Measurements from ENCODE around the gene CPXM2. TPM values are rescaled to one million over a fixed set of nuclear protein-coding genes. Genes with fewer than 3 reads are reported as not detected.

The CPXM2 gene
- total and polyA plus RNA-seq, 9 of the 15 experiments (the other 6 are each of a cell fraction or from before 2014, with no cell fraction given) = not detected

DNA sequence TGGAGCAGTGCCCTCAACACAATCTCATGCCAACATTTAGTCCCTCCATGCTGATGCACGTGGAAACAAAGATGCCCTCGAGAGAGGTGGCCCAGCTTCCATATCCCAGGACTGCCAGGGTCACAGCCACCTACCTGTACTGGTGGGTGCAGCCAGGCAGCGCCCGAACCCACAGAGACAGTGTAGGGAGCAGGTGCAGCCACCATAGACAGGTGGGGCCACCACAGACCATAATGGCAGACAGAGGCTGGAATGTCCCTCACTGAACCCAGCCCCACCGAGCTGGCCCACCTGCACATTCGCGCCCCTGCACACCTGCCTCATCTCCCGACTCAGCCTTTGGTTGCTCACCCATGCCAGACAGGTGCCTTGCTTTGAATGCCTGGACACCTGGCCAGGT lies 18.3 kb upstream of the CPXM2 start:
- H3K9ac ChIP-seq (ENCODE audit: insufficient read depth in 1 of 2, low read depth in 2 of 2, low read length in 2 of 2) = no peak overlapping the region
- ChIA-PET POLR2A (no interaction called here), CTCF (ENCODE audit: low intra/inter-chr PET ratio) (no interaction called here)
- no peaks in the 10 kb centered on the region; a peak in 1 of 5 replicates for H3K4me1 ChIP-seq (replicated peaks in 1 of 2; ENCODE audit: control insufficient read depth in 2 of 2, insufficient read depth in 2 of 2, low read length in 2 of 2)
- H3K27me3 ChIP-seq (ENCODE audit: control insufficient read depth in 2 of 2, insufficient read depth in 2 of 2, low read length in 2 of 2) = peaks cover 0 to 9% of the 10 kb centered on the region in 2 experiments; a peak in 1 of 5 replicates
- DNase-seq (ENCODE audit: extremely low read depth in 1 of 4, low spot score in 3 of 4) = no peak
- H3K9me1 ChIP-seq (ENCODE audit: control insufficient read depth, insufficient read depth, low read length) = no peaks in the 10 kb centered on the region
- no peaks in the 10 kb centered on the region for H3K9me3 ChIP-seq (replicated peaks; ENCODE audit: control insufficient read depth, insufficient read depth, low read depth, low read length)
- FAIRE-seq = no peak
- H2AFZ ChIP-seq (ENCODE audit: low read depth, low read length) = no peak overlapping the region
- ATAC-seq = no peak
- no peaks in the 10 kb centered on the region for H3K36me3 ChIP-seq (ENCODE audit: control insufficient read depth, insufficient read depth, low read length)
- intact Hi-C loops (cut with micrococcal nuclease) = no loop called here
- H3K4me3 ChIP-seq = no peak overlapping the region
- in situ Hi-C loops (cut with MboI) = no loop called here
- BruUV-seq (replicated peaks) = no TSS peak
- 0% methylated on average over 6 of the region's 8 CpGs for WGBS (ENCODE audit: insufficient coverage, low coverage, missing lambda C conversion rate)
- H4K20me1 ChIP-seq (replicated peaks; ENCODE audit: control insufficient read depth, insufficient read depth, low read length) = no peaks in the 10 kb centered on the region
- H3K79me2 ChIP-seq (ENCODE audit: control insufficient read depth, insufficient read depth, low read length) = no peaks in the 10 kb centered on the region
- no peak for TF ChIP-seq ZNF780A (CRISPR knock-in tag; IDR thresholded peaks at IDR 0.05)
- no peak for TF ChIP-seq ZNF197 (CRISPR knock-in tag; IDR thresholded peaks at IDR 0.05; ENCODE audit: low read depth)
- no peak for TF ChIP-seq ZSCAN29 (IDR thresholded peaks at IDR 0.05)
- H3K4me2 ChIP-seq (ENCODE audit: insufficient read depth, low read length) = no peak overlapping the region
- H3K27ac ChIP-seq (ENCODE audit: extremely low read depth, low read depth, low read length) = no peak overlapping the region

DNA sequence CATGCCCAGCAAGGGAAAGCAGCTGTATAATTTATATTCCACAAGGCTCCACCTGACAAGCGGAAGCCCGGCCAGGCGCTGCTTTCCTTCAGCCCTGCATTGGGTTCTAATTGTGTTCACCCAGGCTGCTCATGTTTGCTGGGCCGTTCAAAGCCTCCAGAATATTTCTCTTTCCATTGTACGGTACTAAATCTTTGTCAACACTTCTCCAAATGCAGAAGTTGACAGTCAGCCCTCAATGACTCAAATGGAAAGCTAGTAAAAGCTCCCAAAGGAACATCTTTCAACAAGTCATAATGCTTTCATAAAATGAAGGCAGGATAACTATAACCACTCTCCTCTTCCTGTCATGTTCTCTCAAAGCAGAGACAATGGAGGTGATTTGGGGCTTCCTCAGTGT lies 17.8 kb upstream of the CPXM2 start:
- DNase-seq (ENCODE audit: extremely low read depth in 1 of 4, low spot score in 3 of 4) = no peak
- H3K9me3 ChIP-seq (replicated peaks; ENCODE audit: control insufficient read depth, insufficient read depth, low read depth, low read length) = no peaks in the 10 kb centered on the region
- no peaks in the 10 kb centered on the region for H3K36me3 ChIP-seq (ENCODE audit: control insufficient read depth, insufficient read depth, low read length)
- WGBS (ENCODE audit: insufficient coverage, low coverage, missing lambda C conversion rate) = 0% methylated on average over 5 of the region's 5 CpGs
- H3K9ac ChIP-seq (ENCODE audit: insufficient read depth in 1 of 2, low read depth in 2 of 2, low read length in 2 of 2) = no peak overlapping the region
- H3K27ac ChIP-seq (ENCODE audit: extremely low read depth, low read depth, low read length) = no peak overlapping the region
- H3K9me1 ChIP-seq (ENCODE audit: control insufficient read depth, insufficient read depth, low read length) = no peaks in the 10 kb centered on the region
- ChIA-PET POLR2A (no interaction called here), CTCF (ENCODE audit: low intra/inter-chr PET ratio) (no interaction called here)
- H3K27me3 ChIP-seq (ENCODE audit: control insufficient read depth in 2 of 2, insufficient read depth in 2 of 2, low read length in 2 of 2) = peaks cover 0 to 8% of the 10 kb centered on the region in 2 experiments; a peak in 1 of 5 replicates
- H3K79me2 ChIP-seq (ENCODE audit: control insufficient read depth, insufficient read depth, low read length) = no peaks in the 10 kb centered on the region
- in situ Hi-C loops (cut with MboI) (no loop called here), intact Hi-C loops (cut with micrococcal nuclease) (no loop called here)
- TF ChIP-seq, protein P1, sequence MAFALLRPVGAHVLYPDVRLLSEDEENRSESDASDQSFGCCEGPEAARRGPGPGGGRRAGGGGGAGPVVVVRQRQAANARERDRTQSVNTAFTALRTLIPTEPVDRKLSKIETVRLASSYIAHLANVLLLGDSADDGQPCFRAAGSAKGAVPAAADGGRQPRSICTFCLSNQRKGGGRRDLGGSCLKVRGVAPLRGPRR (CRISPR knock-in tag; IDR thresholded peaks at IDR 0.05) = no peak
- TF ChIP-seq MTF1 (CRISPR knock-in tag; IDR thresholded peaks at IDR 0.05; ENCODE audit: borderline replicate concordance) = no peak
- TF ChIP-seq SMAD4 (CRISPR knock-in tag; conservative IDR thresholded peaks at IDR 0.05) = no peak
- no peak for TF ChIP-seq WHSC1 (IDR thresholded peaks at IDR 0.05; ENCODE audit: low read length)
- no peak for TF ChIP-seq HLTF (IDR thresholded peaks at IDR 0.05)
- TF ChIP-seq, protein P2, sequence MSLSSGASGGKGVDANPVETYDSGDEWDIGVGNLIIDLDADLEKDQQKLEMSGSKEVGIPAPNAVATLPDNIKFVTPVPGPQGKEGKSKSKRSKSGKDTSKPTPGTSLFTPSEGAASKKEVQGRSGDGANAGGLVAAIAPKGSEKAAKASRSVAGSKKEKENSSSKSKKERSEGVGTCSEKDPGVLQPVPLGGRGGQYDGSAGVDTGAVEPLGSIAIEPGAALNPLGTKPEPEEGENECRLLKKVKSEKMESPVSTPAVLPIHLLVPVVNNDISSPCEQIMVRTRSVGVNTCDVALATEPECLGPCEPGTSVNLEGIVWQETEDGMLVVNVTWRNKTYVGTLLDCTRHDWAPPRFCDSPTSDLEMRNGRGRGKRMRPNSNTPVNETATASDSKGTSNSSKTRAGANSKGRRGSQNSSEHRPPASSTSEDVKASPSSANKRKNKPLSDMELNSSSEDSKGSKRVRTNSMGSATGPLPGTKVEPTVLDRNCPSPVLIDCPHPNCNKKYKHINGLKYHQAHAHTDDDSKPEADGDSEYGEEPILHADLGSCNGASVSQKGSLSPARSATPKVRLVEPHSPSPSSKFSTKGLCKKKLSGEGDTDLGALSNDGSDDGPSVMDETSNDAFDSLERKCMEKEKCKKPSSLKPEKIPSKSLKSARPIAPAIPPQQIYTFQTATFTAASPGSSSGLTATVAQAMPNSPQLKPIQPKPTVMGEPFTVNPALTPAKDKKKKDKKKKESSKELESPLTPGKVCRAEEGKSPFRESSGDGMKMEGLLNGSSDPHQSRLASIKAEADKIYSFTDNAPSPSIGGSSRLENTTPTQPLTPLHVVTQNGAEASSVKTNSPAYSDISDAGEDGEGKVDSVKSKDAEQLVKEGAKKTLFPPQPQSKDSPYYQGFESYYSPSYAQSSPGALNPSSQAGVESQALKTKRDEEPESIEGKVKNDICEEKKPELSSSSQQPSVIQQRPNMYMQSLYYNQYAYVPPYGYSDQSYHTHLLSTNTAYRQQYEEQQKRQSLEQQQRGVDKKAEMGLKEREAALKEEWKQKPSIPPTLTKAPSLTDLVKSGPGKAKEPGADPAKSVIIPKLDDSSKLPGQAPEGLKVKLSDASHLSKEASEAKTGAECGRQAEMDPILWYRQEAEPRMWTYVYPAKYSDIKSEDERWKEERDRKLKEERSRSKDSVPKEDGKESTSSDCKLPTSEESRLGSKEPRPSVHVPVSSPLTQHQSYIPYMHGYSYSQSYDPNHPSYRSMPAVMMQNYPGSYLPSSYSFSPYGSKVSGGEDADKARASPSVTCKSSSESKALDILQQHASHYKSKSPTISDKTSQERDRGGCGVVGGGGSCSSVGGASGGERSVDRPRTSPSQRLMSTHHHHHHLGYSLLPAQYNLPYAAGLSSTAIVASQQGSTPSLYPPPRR (CRISPR knock-in tag; IDR thresholded peaks at IDR 0.05; ENCODE audit: borderline replicate concordance) = no peak
- TF ChIP-seq CBFA2T2 (conservative IDR thresholded peaks at IDR 0.05) = no peak
- TF ChIP-seq SMARCB1 (IDR thresholded peaks at IDR 0.05; ENCODE audit: insufficient read length, low read depth) = no peak
- TF ChIP-seq ZNF143 (CRISPR knock-in tag; IDR thresholded peaks at IDR 0.05) = no peak
- TF ChIP-seq SREBF2 (CRISPR knock-in tag; IDR thresholded peaks at IDR 0.05) = no peak
- no peak for TF ChIP-seq MAFG (tag; conservative IDR thresholded peaks at IDR 0.05)
- ATAC-seq = no peak
- no peak overlapping the region for H2AFZ ChIP-seq (ENCODE audit: low read depth, low read length)
- no peaks in the 10 kb centered on the region; a peak in 1 of 5 replicates for H3K4me1 ChIP-seq (replicated peaks in 1 of 2; ENCODE audit: control insufficient read depth in 2 of 2, insufficient read depth in 2 of 2, low read length in 2 of 2)
- H3K4me3 ChIP-seq = no peak overlapping the region
- H3K4me2 ChIP-seq (ENCODE audit: insufficient read depth, low read length) = no peak overlapping the region
- H4K20me1 ChIP-seq (replicated peaks; ENCODE audit: control insufficient read depth, insufficient read depth, low read length) = no peaks in the 10 kb centered on the region
- BruUV-seq (replicated peaks) = no TSS peak
- no peak for FAIRE-seq

All from K562 (cell line).